NOMO-1 treated with DMSO at 0.1 percent for 48 hours (cell line): Measurements from ENCODE around the gene EEA1.
"Not testable (repeated sequence)": the region's sequence is repeated elsewhere in the genome, so short reads cannot be mapped to it uniquely, and the experiment has no call there.

Experiments used
- DNase-seq: peaks from one replicate; lab custom pipeline; 2025; ENCODE audit not compliant: unreplicated experiment; lab: John Stamatoyannopoulos, UW

EEA1 gene

GRCh38 chr12:92753976-92754885 is 174.9 kb downstream of the EEA1 start:
- DNase-seq = no peak

GRCh38 chr12:92749691-92750090 is 179.4 kb downstream of the EEA1 start:
- DNase-seq = not testable (repeated sequence)

- DNase-seq = no peak
These were observed 181.9 kb downstream of the EEA1 start for GRCh38 chr12:92747151-92747550.

- DNase-seq = no peak
These were observed 183.1 kb downstream of the EEA1 start for GRCh38 chr12:92745856-92746550.

- no peak for DNase-seq
These were observed 186.1 kb downstream of the EEA1 start for GRCh38 chr12:92743026-92743425.

- DNase-seq = no peak
These were observed 188.7 kb downstream of the EEA1 start for GRCh38 chr12:92740411-92740810.

GRCh38 chr12:92739113-92739512 is 190.0 kb downstream of the EEA1 start:
- DNase-seq = no peak

- no peak for DNase-seq
These were observed 190.9 kb downstream of the EEA1 start for GRCh38 chr12:92737855-92738850.

- no peak for DNase-seq
These were observed 192.5 kb downstream of the EEA1 start for GRCh38 chr12:92736605-92737004.

GRCh38 chr12:92735131-92735721 is 193.9 kb downstream of the EEA1 start:
- peak; percentile 20 for DNase-seq

GRCh38 chr12:92733661-92734060 is 195.4 kb downstream of the EEA1 start:
- DNase-seq = no peak

GRCh38 chr12:92733181-92733580 is 195.9 kb downstream of the EEA1 start:
- no peak for DNase-seq

GRCh38 chr12:92732716-92733115 is 196.4 kb downstream of the EEA1 start:
- no peak for DNase-seq

- DNase-seq = no peak
These were observed 196.9 kb downstream of the EEA1 start for GRCh38 chr12:92732216-92732615.

GRCh38 chr12:92730758-92731157 is 198.3 kb downstream of the EEA1 start:
- no peak for DNase-seq

- DNase-seq = peak; percentile 49
These were observed 199.3 kb downstream of the EEA1 start for GRCh38 chr12:92729773-92730305.

GRCh38 chr12:92726850-92727249 is 202.2 kb downstream of the EEA1 start:
- no peak for DNase-seq

- DNase-seq = no peak
These were observed 206.2 kb downstream of the EEA1 start for GRCh38 chr12:92722897-92723296.

- DNase-seq = no peak
These were observed 207.4 kb downstream of the EEA1 start for GRCh38 chr12:92721656-92722055.

- no peak for DNase-seq
These were observed 208.0 kb downstream of the EEA1 start for GRCh38 chr12:92721130-92721529.
